ENCODE measurements around the gene EIF4G2.

The EIF4G2 gene

GRCh38 chr11:10770626-10771254 lies 38.0 kb downstream of the EIF4G2 start:
- DNase-seq: peak; percentile 4

GRCh38 chr11:10764412-10764811 lies 44.3 kb downstream of the EIF4G2 start:
- no peak for DNase-seq

DNA sequence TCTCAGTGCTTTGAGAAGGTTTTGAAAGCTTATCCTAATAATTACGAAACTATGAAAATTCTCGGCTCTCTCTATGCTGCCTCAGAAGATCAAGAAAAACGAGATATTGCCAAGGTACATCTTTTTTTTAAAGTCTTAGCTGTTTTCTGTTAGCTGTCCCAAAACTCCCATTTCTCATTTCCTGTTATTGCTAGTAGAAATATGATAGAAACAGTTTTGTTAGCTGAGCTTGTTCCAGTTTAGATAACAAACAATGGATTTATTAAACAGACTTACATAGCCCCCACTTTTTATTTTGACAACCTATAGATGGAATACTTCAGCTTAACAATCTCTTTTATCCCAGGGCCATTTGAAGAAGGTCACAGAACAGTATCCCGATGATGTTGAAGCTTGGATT lies 45.0 kb downstream of the EIF4G2 start:
- no peak for DNase-seq

- no peak for DNase-seq
These were observed 45.8 kb downstream of the EIF4G2 start for GRCh38 chr11:10762913-10763421.

DNA sequence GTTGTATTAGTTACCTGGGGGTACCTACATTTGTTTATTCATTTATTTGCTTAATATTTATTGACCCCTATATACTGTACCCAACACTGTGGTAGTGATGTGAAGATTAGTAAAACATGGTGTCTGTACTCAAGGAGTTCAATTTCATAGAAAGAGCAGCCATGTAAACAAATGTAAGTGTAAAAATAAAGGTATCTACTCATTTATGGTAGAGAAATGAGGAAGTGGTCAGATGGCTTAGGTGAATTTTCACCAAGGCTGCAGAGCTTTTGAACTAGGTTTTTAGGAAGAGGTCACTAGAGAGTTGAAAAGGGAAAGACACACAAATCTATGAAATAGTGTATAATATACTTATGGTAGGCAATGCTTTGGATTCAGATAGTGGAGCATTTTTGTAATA lies 46.5 kb downstream of the EIF4G2 start:
- no peak for DNase-seq

GRCh38 chr11:10761085-10761698 lies 47.5 kb downstream of the EIF4G2 start:
- DNase-seq: no peak

DNA sequence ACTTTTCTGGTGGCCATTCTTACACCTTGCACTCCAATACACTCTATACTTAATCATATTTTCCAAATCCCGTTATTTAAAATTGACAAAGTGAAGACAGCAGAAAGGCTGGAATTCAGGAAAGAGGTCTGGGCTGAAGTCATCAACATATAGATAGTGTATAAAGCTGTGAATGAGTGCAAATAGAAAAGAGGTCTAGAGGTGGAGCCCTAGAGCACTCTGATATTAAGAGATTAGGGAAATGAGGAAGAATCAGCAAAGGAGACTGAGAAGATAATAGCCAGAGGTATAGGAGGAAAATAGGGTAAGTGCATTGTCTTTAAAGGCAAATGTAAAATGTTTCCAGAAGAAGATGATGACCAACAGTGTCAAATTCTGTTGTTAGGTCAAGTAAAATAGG lies 49.8 kb downstream of the EIF4G2 start:
- no peak for DNase-seq

- DNase-seq: no peak
These were observed 56.2 kb downstream of the EIF4G2 start for GRCh38 chr11:10752486-10752885.

- DNase-seq: no peak
These were observed 56.7 kb downstream of the EIF4G2 start for GRCh38 chr11:10752061-10752460.

DNA sequence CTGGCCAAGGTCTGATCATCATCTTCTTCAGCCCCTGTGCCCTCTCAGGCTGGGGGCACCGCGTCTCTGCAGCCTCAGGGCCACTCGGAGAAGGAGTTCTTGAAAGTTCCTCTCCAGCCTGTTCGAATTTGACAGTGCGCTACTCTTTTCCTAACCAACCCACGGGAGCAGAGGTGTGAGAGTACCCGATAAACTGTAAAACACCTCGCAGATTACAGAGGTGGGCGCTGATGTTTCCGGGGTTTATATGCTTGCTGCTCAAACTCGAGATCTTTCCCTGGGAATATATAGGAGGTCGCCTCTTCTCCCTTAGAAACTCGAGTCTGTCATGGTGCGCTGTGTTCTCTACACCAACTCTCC lies 57.2 kb downstream of the EIF4G2 start:
- no peak for DNase-seq

- peak; percentile 50 for DNase-seq
These were observed 57.7 kb downstream of the EIF4G2 start, which contains the start of gene CTR9 for GRCh38 chr11:10750838-10751580. Gene CTR9, plus strand, starts transcription at chr11:10751246. Its CDS starts 167 bp downstream, at chr11:10751413.

GRCh38 chr11:10749476-10749875 lies 59.2 kb downstream of the EIF4G2 start:
- no peak for DNase-seq

- no peak for DNase-seq
These were observed 61.0 kb downstream of the EIF4G2 start for GRCh38 chr11:10747733-10748132.
